PFSK-1 (cell line): Measurements from ENCODE around the gene ING4.

ENCODE experiments used
- POLR2AphosphoS5 ChIP-seq: IDR thresholded peaks from 2 replicates; pipeline ENCODE4 v1.6.1; 2012; ENCODE audit warnings: low read depth, mild to moderate bottlenecking, control low read depth, low read length, moderate library complexity
- REST ChIP-seq, 2 experiments: IDR thresholded peaks; 2 replicates each; pipeline versions ENCODE4 v1.6.1 to v1.8.0; 2011 to 2012; ENCODE audit warnings: low read depth in 2 of 2, low read length in 2 of 2, control low read depth in 1 of 2, inconsistent platforms in 1 of 2, mild to moderate bottlenecking in 1 of 2, moderate library complexity in 1 of 2; ENCODE audit not compliant: insufficient read depth in 1 of 2
- SIN3A ChIP-seq: IDR thresholded peaks from 2 replicates; pipeline ENCODE4 v1.6.1; 2012; ENCODE audit warnings: mild to moderate bottlenecking, low read length, moderate library complexity, borderline replicate concordance; ENCODE audit not compliant: insufficient read depth

DNA sequence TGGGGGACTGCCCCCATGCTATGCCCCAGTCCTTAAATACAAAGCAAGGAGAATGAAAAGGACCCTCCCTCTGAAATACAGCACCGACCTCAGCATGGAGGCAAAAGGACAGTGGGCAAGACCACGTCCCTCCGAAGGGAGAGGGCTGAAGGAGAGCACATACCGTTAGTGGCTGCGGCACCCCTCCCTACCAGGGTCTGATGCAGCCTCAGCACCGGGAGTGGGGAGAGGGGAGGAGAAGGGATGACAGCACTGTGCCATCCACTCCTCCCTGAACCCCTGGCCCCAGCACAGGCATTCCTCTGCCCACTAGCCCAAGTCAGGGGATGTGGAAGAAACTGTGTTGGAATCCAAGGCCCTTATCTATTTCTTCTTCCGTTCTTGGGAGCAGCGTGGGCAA is 12.1 kb downstream of the ING4 start:
- TF ChIP-seq REST (IDR thresholded peaks at IDR 0.05; ENCODE audit: insufficient read depth in 1 of 2, low read depth in 2 of 2, low read length in 2 of 2) (no peak), SIN3A (no peak), POLR2AphosphoS5 (no peak)
